Bronchial epithelial cell (primary cell): ENCODE results near the gene F2RL3. TPM values are rescaled to one million over a fixed set of nuclear protein-coding genes. Genes with fewer than 3 reads are reported as not detected.
A peak's percentile ranks its signal among the peaks of the same experiment; 100 is the strongest.

Source experiments
- DNase-seq: peaks from one replicate; pipeline ENCODE4 v3.0.0-alpha.2; 2010; ENCODE audit warnings: low read depth
- FAIRE-seq: peaks from 2 replicates; lab custom pipeline; 2011; peaks lifted over from hg19 to GRCh38; lab: Jason Lieb, UNC
- H3K27me3 ChIP-seq: 2 replicates; pipeline ENCODE4 v1.5.1; 2011; ENCODE audit warnings: low read length; ENCODE audit not compliant: control insufficient read depth, insufficient read depth
- H3K36me3 ChIP-seq: 2 replicates; pipeline ENCODE4 v1.5.1; 2011; ENCODE audit warnings: low read length; ENCODE audit not compliant: control insufficient read depth, insufficient read depth
- H3K4me3 ChIP-seq: 2 replicates; pipeline ENCODE4 v1.5.1; 2011; ENCODE audit warnings: mild to moderate bottlenecking, low read depth, low read length, control low read depth
- CTCF ChIP-seq: IDR thresholded peaks from 2 replicates; pipeline ENCODE4 v1.5.1; 2011; ENCODE audit warnings: mild to moderate bottlenecking, moderate library complexity, low read length, control low read depth, inconsistent platforms; ENCODE audit not compliant: insufficient read depth, severe bottlenecking
- total RNA-seq: library from RNA; depleted of rRNA; stranded (reverse); fragments of >200 nt; gene quantifications from 2 replicates; pipeline ENCODE4 v1.2.1, GENCODE V29; 2014

Gene F2RL3
- total RNA-seq, result under 0.01 TPM in 1 of 2 replicates, not detected in the other

- FAIRE-seq (no peak), DNase-seq (no peak)
- no peaks in the 10 kb centered on the region for H3K36me3 ChIP-seq
- TF ChIP-seq CTCF, result no peak
- H3K4me3 ChIP-seq, result no peak within 1 kb of the TSS
- H3K27me3 ChIP-seq, result no peaks in the 10 kb centered on the region
These were observed at the start of gene F2RL3 for GRCh38 chr19:16888629-16889365. TSS of gene F2RL3 (plus strand) at chr19:16888999. CDS start at chr19:16889190, 191 bp downstream.

GRCh38 chr19:16841391-16841926, 47.3 kb upstream of the F2RL3 start:
- Histone ChIP-seq H3K36me3 (peaks cover 29% of the 10 kb centered on the region), H3K27me3 (no peaks in the 10 kb centered on the region), H3K4me3 (no peak overlapping the region)
- TF ChIP-seq CTCF, result no peak
- no peak for FAIRE-seq
- no peak for DNase-seq

- DNase-seq (no peak), FAIRE-seq (no peak)
- H3K4me3 ChIP-seq, result no peak overlapping the region
- no peaks in the 10 kb centered on the region for H3K27me3 ChIP-seq
- no peak for TF ChIP-seq CTCF
- peaks cover 42% of the 10 kb centered on the region for H3K36me3 ChIP-seq
These were observed 41.9 kb upstream of the F2RL3 start for GRCh38 chr19:16846901-16847300.

GRCh38 chr19:16847430-16847829, 41.4 kb upstream of the F2RL3 start:
- no peak for DNase-seq
- no peak for TF ChIP-seq CTCF
- H3K27me3 ChIP-seq, result no peaks in the 10 kb centered on the region
- no peak for FAIRE-seq
- H3K4me3 ChIP-seq, result no peak overlapping the region
- peaks cover 44% of the 10 kb centered on the region for H3K36me3 ChIP-seq

GRCh38 chr19:16849168-16849567, 39.6 kb upstream of the F2RL3 start:
- DNase-seq (peak; percentile 83), FAIRE-seq (no peak)
- Histone ChIP-seq H3K4me3 (no peak overlapping the region), H3K27me3 (no peaks in the 10 kb centered on the region), H3K36me3 (peaks cover 43% of the 10 kb centered on the region)
- TF ChIP-seq CTCF, result no peak
